ENCODE results near the gene VEZT.

GRCh38 chr12:95298916-95299315 lies 81.3 kb downstream of the VEZT start:
- TF ChIP-seq CHD2 (IDR thresholded peaks at IDR 0.05; ENCODE audit: borderline replicate concordance, low read depth, low read length) (no peak), ZNF274 (IDR thresholded peaks at IDR 0.05; ENCODE audit: insufficient read depth, insufficient read length) (no peak), ZBTB4 (CRISPR knock-in tag; IDR thresholded peaks at IDR 0.05) (no peak)
